GM12891 (cell line): ENCODE results near the gene SKA2.
A peak's percentile ranks its signal among the peaks of the same experiment; 100 is the strongest.

Experiments
- DNase-seq: peaks from one replicate; pipeline ENCODE4 v3.0.0; 2011; ENCODE audit warnings: low spot score; ENCODE audit not compliant: insufficient read length
- FAIRE-seq: peaks from 2 replicates; lab custom pipeline; 2011; peaks lifted over from hg19 to GRCh38; lab: Jason Lieb, UNC
- PAX5 ChIP-seq: IDR thresholded peaks from 2 replicates; pipeline ENCODE4 v1.6.1; 2011; ENCODE audit warnings: low read length, moderate library complexity, mild to moderate bottlenecking; ENCODE audit not compliant: insufficient read depth, severe bottlenecking
- POLR2A ChIP-seq: IDR thresholded peaks from 2 replicates; pipeline ENCODE4 v1.6.1; 2011; ENCODE audit warnings: low read depth, low read length, control low read depth
- POLR2AphosphoS5 ChIP-seq: IDR thresholded peaks from 2 replicates; pipeline ENCODE4 v1.6.1; 2011; ENCODE audit warnings: low read depth, low read length, control low read depth
- POU2F2 ChIP-seq: IDR thresholded peaks from 2 replicates; pipeline ENCODE4 v1.6.1; 2011; ENCODE audit warnings: low read depth, mild to moderate bottlenecking, control low read depth, low read length, moderate library complexity
- SPI1 ChIP-seq: IDR thresholded peaks from 2 replicates; pipeline ENCODE4 v1.6.1; 2011; ENCODE audit warnings: low read depth, low read length, control low read depth
- TAF1 ChIP-seq: IDR thresholded peaks from 2 replicates; pipeline ENCODE4 v1.6.1; 2011; ENCODE audit warnings: low read depth, low read length, control low read depth

Gene SKA2

DNA sequence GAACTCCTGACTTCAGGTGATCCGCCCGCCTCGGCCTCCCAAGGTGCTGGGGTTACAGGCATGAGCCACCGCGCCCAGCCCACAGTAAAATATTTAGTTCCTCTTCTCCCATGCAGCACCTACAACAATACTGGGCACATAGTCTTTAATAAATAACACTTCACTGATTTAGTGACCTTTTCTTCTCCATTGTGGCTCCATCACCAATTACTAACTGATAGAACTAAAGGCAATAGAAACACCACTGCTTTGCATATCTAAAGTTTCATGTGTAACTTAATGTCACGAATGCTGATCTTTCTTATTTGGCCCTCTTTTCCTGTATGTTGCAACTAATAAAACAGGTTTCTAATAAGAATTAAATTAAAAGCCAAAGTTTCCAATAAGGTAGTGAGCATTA, 87.2 kb downstream of the SKA2 start:
- FAIRE-seq = no peak
- peak; percentile 4 for DNase-seq

DNA sequence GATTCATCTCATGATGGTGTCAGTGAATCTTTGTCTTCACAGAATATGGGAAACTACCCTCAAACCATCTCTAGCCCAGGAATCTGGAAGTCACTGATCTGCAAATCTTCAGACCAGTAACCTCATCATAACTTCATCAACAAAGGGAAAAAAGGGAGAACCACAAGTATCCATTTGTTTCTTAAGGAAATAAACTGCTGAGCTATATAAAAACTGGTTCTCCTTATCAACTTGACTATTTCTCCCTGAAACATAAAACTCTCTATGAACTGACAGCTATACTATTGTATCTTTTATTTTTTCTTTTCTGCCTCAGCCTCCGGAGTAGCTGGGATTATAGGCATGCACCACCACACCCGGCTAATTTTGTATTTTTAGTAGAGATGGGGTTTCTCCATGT, 87.6 kb downstream of the SKA2 start:
- FAIRE-seq (no peak), DNase-seq (no peak)
- no peak for TF ChIP-seq POLR2AphosphoS5
- no peak for TF ChIP-seq PAX5
- no peak for TF ChIP-seq TAF1
- no peak for TF ChIP-seq SPI1
- TF ChIP-seq POLR2A = no peak
- TF ChIP-seq POU2F2 = no peak

More for the DNA sequence above, 87.2 kb downstream of the SKA2 start:
- no peak for TF ChIP-seq POU2F2

DNA sequence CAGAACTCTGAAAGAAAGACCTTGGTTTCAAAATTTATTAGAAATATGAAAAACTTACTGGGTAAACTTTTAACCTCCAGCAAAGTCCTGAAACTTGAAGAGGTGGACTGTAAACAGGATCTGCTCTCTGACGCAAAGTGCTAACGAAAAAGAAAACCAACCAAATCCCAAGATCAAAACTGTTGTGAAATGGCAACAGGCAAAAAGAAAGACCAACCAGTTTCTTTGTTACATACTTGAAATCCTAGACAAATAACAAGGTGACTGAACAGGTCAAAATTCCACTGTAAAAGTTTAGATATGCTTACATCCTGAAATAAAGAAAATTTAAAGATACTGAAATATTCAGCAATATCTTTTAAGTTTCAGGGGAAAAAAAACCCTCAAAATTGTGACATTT, 92.5 kb downstream of the SKA2 start:
- no peak for FAIRE-seq
- no peak for TF ChIP-seq PAX5
- TF ChIP-seq TAF1 = no peak
- TF ChIP-seq SPI1 = no peak
- TF ChIP-seq POLR2AphosphoS5 = no peak
- TF ChIP-seq POLR2A = no peak
- TF ChIP-seq POU2F2 = no peak
- DNase-seq = no peak
